ENCODE data around the gene AKR1B15.

DNA sequence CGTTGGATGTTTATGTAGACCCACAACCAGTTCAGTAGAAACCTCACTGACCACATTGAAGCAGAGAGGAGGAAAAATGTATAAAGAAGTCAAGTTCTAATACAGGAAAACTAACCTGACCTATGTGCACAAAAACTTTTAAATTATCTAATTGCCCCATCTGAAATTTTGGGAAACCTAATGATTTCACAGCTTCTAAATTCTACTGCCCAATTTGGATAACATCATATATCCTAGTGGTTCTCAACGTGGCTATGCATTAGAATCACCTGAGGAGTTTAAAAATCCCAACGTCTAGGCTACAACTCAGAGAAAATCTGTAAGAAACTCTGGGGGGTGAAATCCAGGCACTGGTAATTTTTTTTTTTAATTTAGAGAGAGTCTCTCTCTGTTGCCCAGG, 14.3 kb upstream of the AKR1B15 start:
- no peak for TF ChIP-seq CTCF (IDR thresholded peaks at IDR 0.05)
- TF ChIP-seq POLR2A (IDR thresholded peaks at IDR 0.05): no peak

Measured in heart left ventricle (tissue), 13 donors.